ENCODE data around the gene MRPS9.

GRCh38 chr2:105090091-105090490 is 52.2 kb downstream of the MRPS9 start:
- TF ChIP-seq, protein P1, sequence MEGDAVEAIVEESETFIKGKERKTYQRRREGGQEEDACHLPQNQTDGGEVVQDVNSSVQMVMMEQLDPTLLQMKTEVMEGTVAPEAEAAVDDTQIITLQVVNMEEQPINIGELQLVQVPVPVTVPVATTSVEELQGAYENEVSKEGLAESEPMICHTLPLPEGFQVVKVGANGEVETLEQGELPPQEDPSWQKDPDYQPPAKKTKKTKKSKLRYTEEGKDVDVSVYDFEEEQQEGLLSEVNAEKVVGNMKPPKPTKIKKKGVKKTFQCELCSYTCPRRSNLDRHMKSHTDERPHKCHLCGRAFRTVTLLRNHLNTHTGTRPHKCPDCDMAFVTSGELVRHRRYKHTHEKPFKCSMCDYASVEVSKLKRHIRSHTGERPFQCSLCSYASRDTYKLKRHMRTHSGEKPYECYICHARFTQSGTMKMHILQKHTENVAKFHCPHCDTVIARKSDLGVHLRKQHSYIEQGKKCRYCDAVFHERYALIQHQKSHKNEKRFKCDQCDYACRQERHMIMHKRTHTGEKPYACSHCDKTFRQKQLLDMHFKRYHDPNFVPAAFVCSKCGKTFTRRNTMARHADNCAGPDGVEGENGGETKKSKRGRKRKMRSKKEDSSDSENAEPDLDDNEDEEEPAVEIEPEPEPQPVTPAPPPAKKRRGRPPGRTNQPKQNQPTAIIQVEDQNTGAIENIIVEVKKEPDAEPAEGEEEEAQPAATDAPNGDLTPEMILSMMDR (conservative IDR thresholded peaks at IDR 0.05): no peak
- TF ChIP-seq ZFX (IDR thresholded peaks at IDR 0.05): no peak
